Measurements from ENCODE around the gene DHDH. TPM values are rescaled to one million over a fixed set of nuclear protein-coding genes. Genes with fewer than 3 reads are reported as not detected.

Gene DHDH
- total RNA-seq, 1 donor from 2014 or later: 1.0 TPM

DNA sequence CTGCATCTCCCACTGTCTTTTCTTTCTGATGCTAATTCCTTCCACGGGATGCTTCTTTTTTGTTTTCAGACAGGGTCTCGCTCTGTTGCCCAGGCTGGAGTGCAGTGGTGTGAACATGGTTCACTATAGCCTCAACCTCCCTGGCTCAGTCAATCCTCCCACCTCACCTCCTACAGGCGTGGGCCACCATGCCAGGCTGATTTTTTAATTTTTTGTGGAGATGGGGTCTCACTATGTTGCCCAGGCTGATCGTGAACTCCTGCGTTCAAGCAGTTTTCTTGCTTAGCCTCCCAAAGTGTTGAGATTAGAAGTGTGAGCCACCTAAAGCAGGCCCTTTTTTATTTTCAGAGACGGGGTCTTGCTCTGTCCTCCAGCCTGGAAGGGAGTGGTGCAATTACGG is 54.8 kb downstream of the DHDH start:
- Mint-ChIP-seq H3K27ac (ENCODE audit: unreplicated experiment) (no peak overlapping the region), H3K36me3 (ENCODE audit: low read depth, unreplicated experiment) (peaks cover 26% of the 10 kb centered on the region), H3K9me3 (ENCODE audit: unreplicated experiment) (no peaks in the 10 kb centered on the region), H3K4me3 (ENCODE audit: unreplicated experiment) (peak overlapping the region; percentile 37), H3K27me3 (ENCODE audit: unreplicated experiment) (peaks cover 10% of the 10 kb centered on the region), H3K4me1 (ENCODE audit: unreplicated experiment) (peaks cover 11% of the 10 kb centered on the region)
- DNase-seq (ENCODE audit: low spot score): no peak
- TF ChIP-seq, protein P1, sequence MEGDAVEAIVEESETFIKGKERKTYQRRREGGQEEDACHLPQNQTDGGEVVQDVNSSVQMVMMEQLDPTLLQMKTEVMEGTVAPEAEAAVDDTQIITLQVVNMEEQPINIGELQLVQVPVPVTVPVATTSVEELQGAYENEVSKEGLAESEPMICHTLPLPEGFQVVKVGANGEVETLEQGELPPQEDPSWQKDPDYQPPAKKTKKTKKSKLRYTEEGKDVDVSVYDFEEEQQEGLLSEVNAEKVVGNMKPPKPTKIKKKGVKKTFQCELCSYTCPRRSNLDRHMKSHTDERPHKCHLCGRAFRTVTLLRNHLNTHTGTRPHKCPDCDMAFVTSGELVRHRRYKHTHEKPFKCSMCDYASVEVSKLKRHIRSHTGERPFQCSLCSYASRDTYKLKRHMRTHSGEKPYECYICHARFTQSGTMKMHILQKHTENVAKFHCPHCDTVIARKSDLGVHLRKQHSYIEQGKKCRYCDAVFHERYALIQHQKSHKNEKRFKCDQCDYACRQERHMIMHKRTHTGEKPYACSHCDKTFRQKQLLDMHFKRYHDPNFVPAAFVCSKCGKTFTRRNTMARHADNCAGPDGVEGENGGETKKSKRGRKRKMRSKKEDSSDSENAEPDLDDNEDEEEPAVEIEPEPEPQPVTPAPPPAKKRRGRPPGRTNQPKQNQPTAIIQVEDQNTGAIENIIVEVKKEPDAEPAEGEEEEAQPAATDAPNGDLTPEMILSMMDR (IDR thresholded peaks at IDR 0.05; ENCODE audit: unreplicated experiment): no peak

DNA sequence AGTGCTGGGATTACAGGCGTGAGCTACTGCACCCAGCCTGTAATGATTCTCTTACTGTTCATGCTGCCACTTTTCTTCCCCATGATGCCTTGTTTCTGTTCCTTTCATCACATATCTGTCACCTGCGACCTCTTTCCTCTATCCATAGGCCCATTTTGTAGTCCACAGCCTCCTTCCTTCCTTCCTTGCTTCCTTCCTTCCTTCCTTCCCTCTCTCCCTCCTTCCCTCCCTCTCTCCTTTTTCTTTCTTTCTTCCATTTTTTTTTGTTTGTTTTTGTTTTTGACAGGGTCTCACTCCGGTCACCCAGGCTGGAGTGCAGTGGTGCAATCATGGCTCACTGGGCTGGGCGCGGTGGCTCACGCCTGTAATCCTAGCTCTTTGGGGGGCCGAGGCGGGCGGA is 55.4 kb downstream of the DHDH start:
- H3K36me3 Mint-ChIP-seq (ENCODE audit: low read depth, unreplicated experiment): peaks cover 22% of the 10 kb centered on the region
- peaks cover 13% of the 10 kb centered on the region for H3K27me3 Mint-ChIP-seq (ENCODE audit: unreplicated experiment)
- TF ChIP-seq, protein P1 (IDR thresholded peaks at IDR 0.05; ENCODE audit: unreplicated experiment): no peak
- peak overlapping the region; percentile 16 for H3K27ac Mint-ChIP-seq (ENCODE audit: unreplicated experiment)
- no peak overlapping the region for H3K4me3 Mint-ChIP-seq (ENCODE audit: unreplicated experiment)
- no peaks in the 10 kb centered on the region for H3K9me3 Mint-ChIP-seq (ENCODE audit: unreplicated experiment)
- DNase-seq (ENCODE audit: low spot score): no peak
- peaks cover 15% of the 10 kb centered on the region for H3K4me1 Mint-ChIP-seq (ENCODE audit: unreplicated experiment)

DNA sequence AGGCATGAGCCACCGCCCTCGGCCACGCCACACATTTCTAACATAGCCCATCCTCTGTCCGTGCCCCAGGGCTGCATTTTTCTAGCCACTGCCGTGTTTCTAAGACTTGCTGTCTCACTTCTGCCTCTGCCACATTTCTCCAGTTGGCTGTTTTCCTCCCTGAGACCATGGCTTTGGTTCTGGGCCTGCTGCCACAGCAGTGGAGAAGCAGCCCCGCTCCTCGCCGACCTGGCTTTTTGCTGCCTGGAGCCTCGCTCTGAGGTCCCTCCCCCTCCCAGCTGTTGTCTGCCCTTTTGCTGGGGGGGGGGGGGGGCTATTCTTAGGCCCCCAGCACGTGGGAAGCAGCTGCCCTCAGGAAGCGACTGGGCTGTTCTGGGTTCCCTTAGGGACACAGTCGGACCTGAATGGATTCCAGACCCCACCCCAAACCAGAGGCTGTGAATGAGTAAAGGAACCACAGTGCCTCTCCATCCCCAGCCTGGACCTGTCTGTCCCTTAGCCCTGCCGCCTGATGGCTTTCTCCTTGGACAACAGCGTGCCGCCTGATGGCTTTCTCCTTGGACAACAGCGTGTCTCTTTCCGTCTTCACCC is 56.3 kb downstream of the DHDH start:
- DNase-seq (ENCODE audit: low spot score): no peak
- Mint-ChIP-seq H3K4me1 (ENCODE audit: unreplicated experiment) (peaks cover 24% of the 10 kb centered on the region), H3K9me3 (ENCODE audit: unreplicated experiment) (no peaks in the 10 kb centered on the region), H3K27me3 (ENCODE audit: unreplicated experiment) (peaks cover 13% of the 10 kb centered on the region), H3K36me3 (ENCODE audit: low read depth, unreplicated experiment) (peaks cover 22% of the 10 kb centered on the region), H3K4me3 (ENCODE audit: unreplicated experiment) (peak overlapping the region; percentile 7), H3K27ac (ENCODE audit: unreplicated experiment) (peak overlapping the region; percentile 42)
- TF ChIP-seq, protein P1 (IDR thresholded peaks at IDR 0.05; ENCODE audit: unreplicated experiment): no peak

DNA sequence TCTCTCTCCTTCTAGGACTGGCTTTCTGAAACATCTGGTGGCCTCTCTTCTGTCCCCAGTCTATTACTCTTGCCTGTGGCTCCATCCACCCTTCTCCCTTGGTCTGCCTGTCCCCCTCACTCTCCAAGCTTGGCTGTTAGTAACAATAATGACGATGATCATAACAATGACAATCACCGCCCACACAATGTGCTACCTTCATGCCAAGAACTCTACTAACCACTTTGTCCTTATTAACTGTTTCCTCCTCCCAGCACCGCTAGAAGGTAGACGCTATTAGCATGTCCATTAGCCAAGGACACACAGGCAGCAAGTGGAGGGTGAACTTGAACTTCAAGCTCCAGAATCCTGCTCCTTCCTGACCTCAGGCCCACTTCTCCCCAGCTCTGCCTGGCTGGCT is 56.9 kb downstream of the DHDH start:
- Mint-ChIP-seq H3K36me3 (ENCODE audit: low read depth, unreplicated experiment) (peaks cover 22% of the 10 kb centered on the region), H3K4me3 (ENCODE audit: unreplicated experiment) (peak overlapping the region; percentile 7), H3K27me3 (ENCODE audit: unreplicated experiment) (peaks cover 13% of the 10 kb centered on the region), H3K4me1 (ENCODE audit: unreplicated experiment) (peaks cover 29% of the 10 kb centered on the region), H3K27ac (ENCODE audit: unreplicated experiment) (no peak overlapping the region), H3K9me3 (ENCODE audit: unreplicated experiment) (no peaks in the 10 kb centered on the region)
- TF ChIP-seq, protein P1 (IDR thresholded peaks at IDR 0.05; ENCODE audit: unreplicated experiment): no peak
- no peak for DNase-seq (ENCODE audit: low spot score)

DNA sequence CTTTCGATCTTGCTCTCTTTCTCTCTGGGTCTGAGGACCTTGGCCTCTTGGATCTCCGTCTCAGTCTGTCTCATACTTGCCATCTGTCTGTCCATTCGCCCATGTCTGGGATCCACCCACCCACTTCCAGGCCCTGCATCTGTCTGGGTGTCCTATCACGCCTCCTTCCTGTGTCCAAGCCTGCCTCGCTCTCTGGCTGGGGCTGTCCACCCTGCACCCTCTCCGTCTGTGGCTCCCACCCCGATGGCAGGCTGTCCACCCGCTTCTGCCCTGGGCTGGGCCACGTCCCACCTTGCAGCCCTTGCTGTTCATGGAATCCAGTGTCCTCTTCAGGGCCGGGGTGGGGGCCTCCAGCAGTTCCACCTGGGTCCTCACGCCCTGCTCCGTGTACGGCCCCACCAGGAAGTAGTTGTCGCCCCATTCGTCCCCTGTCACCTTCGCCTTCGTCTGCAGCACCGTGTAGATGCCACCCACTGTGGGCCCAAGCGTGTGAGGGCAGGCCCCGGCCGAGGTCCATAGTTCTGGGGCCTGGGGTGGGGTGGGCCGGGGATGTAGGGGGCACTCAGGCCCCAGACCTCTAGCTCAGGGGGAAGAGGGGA is 57.6 kb downstream of the DHDH start:
- Mint-ChIP-seq H3K36me3 (ENCODE audit: low read depth, unreplicated experiment) (peaks cover 22% of the 10 kb centered on the region), H3K9me3 (ENCODE audit: unreplicated experiment) (no peaks in the 10 kb centered on the region), H3K27me3 (ENCODE audit: unreplicated experiment) (peaks cover 13% of the 10 kb centered on the region), H3K4me3 (ENCODE audit: unreplicated experiment) (peak overlapping the region; percentile 73), H3K4me1 (ENCODE audit: unreplicated experiment) (peaks cover 29% of the 10 kb centered on the region), H3K27ac (ENCODE audit: unreplicated experiment) (no peak overlapping the region)
- TF ChIP-seq, protein P1 (IDR thresholded peaks at IDR 0.05; ENCODE audit: unreplicated experiment): no peak
- no peak for DNase-seq (ENCODE audit: low spot score)
